ENCODE measurements around the gene UBE2D2. TPM values are rescaled to one million over a fixed set of nuclear protein-coding genes. Genes with fewer than 3 reads are reported as not detected.
A peak's percentile ranks its signal among the peaks of the same experiment; 100 is the strongest.

Gene UBE2D2
- total and polyA plus RNA-seq, 2 of the 13 experiments (the other 11 are each of a cell fraction or from before 2014, with no cell fraction given) = 79.1 to 109 TPM

GRCh38 chr5:139637438-139638089 lies 76.4 kb downstream of the UBE2D2 start (continued):
- TF ChIP-seq ZNF160 (CRISPR knock-in tag; IDR thresholded peaks at IDR 0.05) (0 out of 2 replicates have a peak, but pooled peaks have one; percentile 54), ZSCAN31 (CRISPR knock-in tag; IDR thresholded peaks at IDR 0.05; ENCODE audit: low read depth) (peak; percentile 87), HNF1B (CRISPR knock-in tag; IDR thresholded peaks at IDR 0.05) (peak; percentile 76), ZNF747 (CRISPR knock-in tag; IDR thresholded peaks at IDR 0.05; ENCODE audit: borderline replicate concordance) (no peak), RBM22 (optimal IDR thresholded peaks at IDR 0.05; ENCODE audit: low read length) (no peak), MNT (IDR thresholded peaks at IDR 0.05) (no peak), CBX2 (IDR thresholded peaks at IDR 0.05; ENCODE audit: low read depth, low read length) (no peak), CBX2 (CRISPR knock-in tag; IDR thresholded peaks at IDR 0.05; ENCODE audit: low read depth) (0 out of 2 replicates have a peak, but pooled peaks have one; percentile 66), MAFF (IDR thresholded peaks at IDR 0.05; ENCODE audit: low read depth, low read length) (no peak), HCFC1 (IDR thresholded peaks at IDR 0.05; ENCODE audit: low read depth, low read length) (no peak), RFXAP (CRISPR knock-in tag; IDR thresholded peaks at IDR 0.05; ENCODE audit: borderline replicate concordance) (0 out of 2 replicates have a peak, but pooled peaks have one; percentile 67), EEA1 (CRISPR knock-in tag; IDR thresholded peaks at IDR 0.05; ENCODE audit: borderline replicate concordance) (0 out of 2 replicates have a peak, but pooled peaks have one; percentile 27), SPEN (CRISPR knock-in tag; IDR thresholded peaks at IDR 0.05; ENCODE audit: low read depth) (peak; percentile 53; the same call in 1 of the 2 replicates), PRDM4 (CRISPR knock-in tag; IDR thresholded peaks at IDR 0.05; ENCODE audit: borderline replicate concordance) (no peak), HNF4A (CRISPR knock-in tag; IDR thresholded peaks at IDR 0.05) (peak; percentile 50; the same call in 1 of the 2 replicates), ZNF343 (CRISPR knock-in tag; IDR thresholded peaks at IDR 0.05) (no peak), ZNF691 (CRISPR knock-in tag; IDR thresholded peaks at IDR 0.05; ENCODE audit: borderline replicate concordance, low read depth) (peak; percentile 76; the same call in 1 of the 2 replicates), SALL2 (CRISPR knock-in tag; IDR thresholded peaks at IDR 0.05) (peak; percentile 93), ZNF772 (CRISPR knock-in tag; IDR thresholded peaks at IDR 0.05) (no peak; the same call in 1 of the 2 replicates), ZNF441 (CRISPR knock-in tag; IDR thresholded peaks at IDR 0.05; ENCODE audit: borderline replicate concordance) (peak; percentile 44; the same call in 1 of the 2 replicates), SNAPC2 (CRISPR knock-in tag; IDR thresholded peaks at IDR 0.05) (peak; percentile 90; the same call in 1 of the 2 replicates), NFIC (IDR thresholded peaks at IDR 0.05; ENCODE audit: low read length) (peak; percentile 36; the same call in 1 of the 2 replicates), DPF2 (CRISPR knock-in tag; IDR thresholded peaks at IDR 0.05; ENCODE audit: borderline replicate concordance, low read depth) (peak; percentile 83), MTF1 (CRISPR knock-in tag; IDR thresholded peaks at IDR 0.05) (no peak)
